HCT116 (cell line): Measurements from ENCODE around the gene RABL6. TPM values are rescaled to one million over a fixed set of nuclear protein-coding genes. Genes with fewer than 3 reads are reported as not detected.

Source experiments
- ATAC-seq: fragments of 200-7000 bp; cut with Tn5 transposase; 2 replicates; pipeline ENCODE4 v1.9.1; 2020; ENCODE audit warnings: mild to moderate bottlenecking, moderate library complexity
- BruUV-seq: library from RNA; stranded (reverse); fragments of 400-500 nt; replicated peaks from 2 replicates; lab custom pipeline; 2021; lab: Mats Ljungman, UMichigan
- CTCF ChIA-PET: fragments of 300-600 bp; sonication (Branson Sonifier 250); formaldehyde crosslinking; loops from one replicate; lab custom pipeline; 2021; ENCODE audit warnings: antibody characterized with exemption; lab: Charles Lee
- POLR2A ChIA-PET: fragments of 300-600, 350-600 bp; sonication (Branson Sonifier 250); formaldehyde crosslinking; loops from one replicate; lab custom pipeline; 2021; ENCODE audit warnings: antibody characterized with exemption; lab: Charles Lee
- RAD21 ChIA-PET, 2 experiments: fragments of 300-600 bp; sonication (Branson Sonifier 250); formaldehyde crosslinking; loops; one replicate each; lab custom pipeline; 2023; ENCODE audit warnings: low total read pairs in 2 of 2; ENCODE audit not compliant: uncharacterized antibody in 2 of 2, unreplicated experiment in 2 of 2, low non-redundant PET in 1 of 2; lab: Charles Lee
- DNase-seq: peaks from one replicate; pipeline ENCODE4 v3.0.0-alpha.2; 2010; ENCODE audit warnings: low read depth, low spot score
- H2AFZ ChIP-seq: fragments of 200-600 bp; shearing (Covaris generic), sonication (generic); 2 replicates; pipeline ENCODE4 v1.6.1; 2017; ENCODE audit warnings: low read depth, mixed run types, mixed read lengths, antibody characterized with exemption, low read length; ENCODE audit not compliant: poor library complexity, severe bottlenecking
- H3K27ac ChIP-seq: 2 replicates; pipeline ENCODE4 v1.5.1; 2012; ENCODE audit warnings: low read depth, low read length
- H3K27me3 ChIP-seq: fragments of 200-600 bp; sonication (generic); 2 replicates; pipeline ENCODE4 v1.6.1; 2016; ENCODE audit warnings: mixed run types, low read length, mixed read lengths; ENCODE audit not compliant: insufficient read depth
- H3K36me3 ChIP-seq, 2 experiments: fragments of 200-500 bp in 1 of 2; fragments of 200-600 bp in 1 of 2; sonication (Bioruptor generic) in 1 of 2; sonication (generic) in 1 of 2; 2 replicates each; pipeline versions ENCODE4 v1.5.1 to v1.6.1; 2014 to 2016; ENCODE audit warnings: low read length in 2 of 2, inconsistent platforms in 1 of 2, mixed read lengths in 1 of 2, mixed run types in 1 of 2; ENCODE audit not compliant: insufficient read depth in 2 of 2, control insufficient read depth in 1 of 2
- H3K4me1 ChIP-seq, 2 experiments: fragments of 200-600 bp in 1 of 2; sonication (generic) in 1 of 2; 2 replicates each; pipeline versions ENCODE4 v1.5.1 to v1.6.1; 2012 to 2017; ENCODE audit warnings: low read length in 2 of 2, inconsistent platforms in 1 of 2, mild to moderate bottlenecking in 1 of 2, mixed read lengths in 1 of 2, mixed run types in 1 of 2, moderate library complexity in 1 of 2; ENCODE audit not compliant: insufficient read depth in 2 of 2, control insufficient read depth in 1 of 2
- H3K4me2 ChIP-seq: fragments of 200-600 bp; sonication (generic); 2 replicates; pipeline ENCODE4 v1.6.1; 2017; ENCODE audit warnings: mixed run types, low read length, mixed read lengths
- H3K4me3 ChIP-seq, 2 experiments: fragments of 200-600 bp in 1 of 2; sonication (generic) in 1 of 2; replicated peaks in 1 of 2; 2 replicates each; pipeline ENCODE4 v1.5.1; 2011 to 2016; ENCODE audit warnings: low read length in 2 of 2, control low read depth in 1 of 2, low read depth in 1 of 2, mild to moderate bottlenecking in 1 of 2, mixed read lengths in 1 of 2, mixed run types in 1 of 2
- H3K79me2 ChIP-seq: fragments of 200-600 bp; sonication (generic); 2 replicates; pipeline ENCODE4 v1.6.1; 2017; ENCODE audit warnings: mild to moderate bottlenecking, mixed run types, low read length, moderate library complexity, mixed read lengths; ENCODE audit not compliant: insufficient read depth
- H3K9ac ChIP-seq: fragments of 200-600 bp; sonication (generic); 2 replicates; pipeline ENCODE4 v1.6.1; 2016; ENCODE audit warnings: low read length, mixed read lengths
- H3K9me2 ChIP-seq: fragments of 200-600 bp; sonication (generic), shearing (Covaris generic); 2 replicates; pipeline ENCODE4 v1.6.1; 2017; ENCODE audit warnings: mixed run types, mild to moderate bottlenecking, moderate library complexity; ENCODE audit not compliant: insufficient read depth
- H3K9me3 ChIP-seq, 2 experiments: fragments of 200-500 bp in 1 of 2; fragments of 200-600 bp in 1 of 2; sonication (Bioruptor generic) in 1 of 2; sonication (generic) in 1 of 2; 2 replicates each; pipeline ENCODE4 v1.6.1; 2014 to 2017; ENCODE audit warnings: low read length in 2 of 2, mixed read lengths in 2 of 2, inconsistent platforms in 1 of 2, low read depth in 1 of 2, mild to moderate bottlenecking in 1 of 2, mixed run types in 1 of 2, moderate library complexity in 1 of 2; ENCODE audit not compliant: control insufficient read depth in 1 of 2, insufficient read depth in 1 of 2
- H4K20me1 ChIP-seq: fragments of 200-600 bp; sonication (generic), shearing (Covaris generic); 2 replicates; pipeline ENCODE4 v1.6.1; 2017; ENCODE audit warnings: mixed run types, mild to moderate bottlenecking, moderate library complexity; ENCODE audit not compliant: insufficient read depth
- CTCF ChIP-seq, 3 experiments: fragments of 200-600 bp in 1 of 3; sonication (generic) in 1 of 3; IDR thresholded peaks in 2 of 3; conservative IDR thresholded peaks in 1 of 3; 2 replicates each; pipeline ENCODE4 v1.5.1; 2012 to 2017; ENCODE audit warnings: low read depth in 2 of 3, low read length in 2 of 3, antibody characterized with exemption in 1 of 3, borderline replicate concordance in 1 of 3, control low read depth in 1 of 3, mild to moderate bottlenecking in 1 of 3, mixed read lengths in 1 of 3, mixed run types in 1 of 3, moderate library complexity in 1 of 3; ENCODE audit not compliant: insufficient read depth in 1 of 3
- ELF1 ChIP-seq: IDR thresholded peaks from 2 replicates; pipeline ENCODE4 v1.6.1; 2012; ENCODE audit warnings: low read depth, borderline replicate concordance
- FOSL1 ChIP-seq: IDR thresholded peaks from 2 replicates; pipeline ENCODE4 v1.6.1; 2012; ENCODE audit warnings: low read depth
- MAX ChIP-seq: IDR thresholded peaks from 2 replicates; pipeline ENCODE4 v1.6.1; 2012
- RAD21 ChIP-seq: IDR thresholded peaks from 2 replicates; pipeline ENCODE4 v1.6.1; 2012; ENCODE audit warnings: low read depth, mild to moderate bottlenecking
- REST ChIP-seq: IDR thresholded peaks from 2 replicates; pipeline ENCODE4 v1.6.1; 2012; ENCODE audit warnings: low read depth
- SRF ChIP-seq: IDR thresholded peaks from 2 replicates; pipeline ENCODE4 v1.6.1; 2012; ENCODE audit warnings: low read depth
- TCF7L2 ChIP-seq: IDR thresholded peaks from 2 replicates; pipeline ENCODE4 v1.7.0; 2011; ENCODE audit warnings: borderline replicate concordance, inconsistent platforms; ENCODE audit not compliant: insufficient read depth, insufficient read length; ENCODE audit errors: extremely low read depth
- YY1 ChIP-seq: IDR thresholded peaks from 2 replicates; pipeline ENCODE4 v1.6.1; 2011; ENCODE audit warnings: low read length, low read depth, moderate library complexity, mild to moderate bottlenecking; ENCODE audit not compliant: insufficient replicate concordance; ENCODE audit errors: extremely low read depth
- ZFX ChIP-seq: fragments of 450-650 bp; IDR thresholded peaks from 2 replicates; pipeline ENCODE4 v1.6.1; 2017
- intact Hi-C: fragments of 100-400 bp; cut with micrococcal nuclease; formaldehyde crosslinking; loops from 2 replicates; pipeline ENCODE4 v1.10.0; 2022
- total RNA-seq: library from RNA; stranded (reverse); gene quantifications from one replicate; pipeline ENCODE4 v1.2.1, GENCODE V29; 2021; ENCODE audit not compliant: unreplicated experiment

Gene RABL6
- total RNA-seq, 1 experiment from 2014 or later: 98.6 TPM

GRCh38 chr9:136762915-136763648 lies 44.7 kb upstream of the RABL6 start (continued):
- no peak for TF ChIP-seq ELF1
- no peak for TF ChIP-seq TCF7L2

- H2AFZ ChIP-seq: no peak overlapping the region
- H3K79me2 ChIP-seq: no peaks in the 10 kb centered on the region
- POLR2A ChIA-PET: interaction anchor here (0.6 to 0.7 kb wide), 2 partner anchors 8 to 36 kb away, joined by 3 to 4 read pairs; no protein-coding TSS in a partner anchor
- DNase-seq: no peak
- no peaks in the 10 kb centered on the region for H4K20me1 ChIP-seq
- no peaks in the 10 kb centered on the region for H3K9me3 ChIP-seq
- H3K4me3 ChIP-seq: no peak overlapping the region
- peaks cover 13 to 30% of the 10 kb centered on the region in 2 experiments; a peak in 3 of 4 replicates for H3K4me1 ChIP-seq
- intact Hi-C loops: no loop called here
- H3K4me2 ChIP-seq: no peak overlapping the region
- ATAC-seq: no peak
- TF ChIP-seq ZFX (no peak), TCF7L2 (no peak)
- RAD21 ChIA-PET: no interaction called here
- H3K9me2 ChIP-seq: no peaks in the 10 kb centered on the region
- CTCF ChIA-PET: interaction anchor here (0.7 to 0.9 kb wide), 2 partner anchors 34 to 266 kb away, joined by 3 read pairs; no protein-coding TSS in a partner anchor
- H3K36me3 ChIP-seq: no peaks in the 10 kb centered on the region
- H3K9ac ChIP-seq: no peak overlapping the region
- BruUV-seq: no TSS peak
- H3K27ac ChIP-seq: no peak overlapping the region; the same call in 1 of the 2 replicates
- no peaks in the 10 kb centered on the region for H3K27me3 ChIP-seq
Observed at GRCh38 chr9:136763649-136764035, 44.1 kb upstream of the RABL6 start.

- H3K27ac ChIP-seq: no peak within 1 kb of the TSS; the same call in 1 of the 2 replicates
- TF ChIP-seq FOSL1 (no peak), SRF (no peak), YY1 (no peak), CTCF (IDR thresholded peaks at IDR 0.05 in 2 of 3, conservative IDR thresholded peaks at IDR 0.05 in 1 of 3; ENCODE audit: borderline replicate concordance in 1 of 3, insufficient read depth in 1 of 3, low read depth in 2 of 3, low read length in 2 of 3) (no peak), TCF7L2 (no peak), MAX (no peak), RAD21 (no peak), REST (no peak)
Observed at GRCh38 chr9:136764301-136764891, 43.4 kb upstream of the RABL6 start, which contains the start of gene LCN15. TSS of gene LCN15 (minus strand) at chr9:136764518. CDS start at chr9:136764488, 30 bp downstream.

More at GRCh38 chr9:136764301-136764891, 43.4 kb upstream of the RABL6 start, which contains the start of gene LCN15:
- RAD21 ChIA-PET: no interaction called here
- intact Hi-C loops: no loop called here
- H3K27me3 ChIP-seq: no peaks in the 10 kb centered on the region
- no TSS peak for BruUV-seq
- no peaks in the 10 kb centered on the region for H3K9me3 ChIP-seq
- H2AFZ ChIP-seq: no peak within 1 kb of the TSS
- H4K20me1 ChIP-seq: no peaks in the 10 kb centered on the region
- H3K79me2 ChIP-seq: no peaks in the 10 kb centered on the region
- ATAC-seq (no peak), DNase-seq (no peak)
- CTCF ChIA-PET: no interaction called here
- H3K4me3 ChIP-seq: no peak within 1 kb of the TSS
- no peaks in the 10 kb centered on the region for H3K36me3 ChIP-seq
- POLR2A ChIA-PET: no interaction called here
- H3K9ac ChIP-seq: no peak within 1 kb of the TSS
- no peak within 1 kb of the TSS for H3K4me2 ChIP-seq
- peaks cover 13 to 30% of the 10 kb centered on the region in 2 experiments; a peak in 3 of 4 replicates for H3K4me1 ChIP-seq
- H3K9me2 ChIP-seq: no peaks in the 10 kb centered on the region
